PC-9 (cell line): ENCODE data around the gene ATXN7. TPM values are rescaled to one million over a fixed set of nuclear protein-coding genes. Genes with fewer than 3 reads are reported as not detected.
A peak's percentile ranks its signal among the peaks of the same experiment; 100 is the strongest.

Experiments used
- BruUV-seq: library from RNA; stranded (reverse); fragments of 400-500 nt; replicated peaks from 2 replicates; lab custom pipeline; 2021; lab: Mats Ljungman, UMichigan
- CTCF ChIA-PET: fragments of 300-600 bp; sonication (Branson Sonifier 250); formaldehyde crosslinking; loops from one replicate; lab custom pipeline; 2022; ENCODE audit warnings: antibody characterized with exemption; lab: Charles Lee
- POLR2A ChIA-PET: fragments of 300-600 bp; sonication (Branson Sonifier 250); formaldehyde crosslinking; loops from one replicate; lab custom pipeline; 2022; ENCODE audit warnings: antibody characterized with exemption; ENCODE audit not compliant: unreplicated experiment; lab: Charles Lee
- DNase-seq, 2 experiments: peaks; one replicate each; pipeline versions ENCODE4 v3.0.0 to v3.0.0-alpha.2; 2015 to 2022; ENCODE audit warnings: mixed read lengths in 1 of 2
- H2AFZ ChIP-seq: fragments of 200-600 bp; sonication (generic); 2 replicates; pipeline ENCODE4 v1.8.1; 2017; ENCODE audit warnings: antibody characterized with exemption
- H3F3A ChIP-seq: fragments of 200-600 bp; sonication (generic); 2 replicates; pipeline ENCODE4 v1.8.1; 2017; ENCODE audit warnings: antibody characterized with exemption, mild to moderate bottlenecking, low read depth; ENCODE audit not compliant: insufficient read depth
- H3K27ac ChIP-seq: fragments of 200-600 bp; sonication (generic); 2 replicates; pipeline ENCODE4 v1.6.1; 2016; ENCODE audit warnings: mixed run types
- H3K27me3 ChIP-seq: fragments of 200-600 bp; sonication (generic); 2 replicates; pipeline ENCODE4 v1.6.1; 2016; ENCODE audit warnings: low read depth, mixed run types; ENCODE audit not compliant: insufficient read depth
- H3K36me3 ChIP-seq: fragments of 200-600 bp; sonication (generic); 2 replicates; pipeline ENCODE4 v1.6.1; 2016; ENCODE audit warnings: low read depth, mixed run types
- H3K4me1 ChIP-seq: fragments of 200-600 bp; sonication (generic); replicated peaks from 2 replicates; pipeline ENCODE4 v1.6.1; 2016; ENCODE audit warnings: mixed run types; ENCODE audit not compliant: insufficient read depth
- H3K4me2 ChIP-seq: fragments of 200-600 bp; sonication (generic); 2 replicates; pipeline ENCODE4 v1.6.1; 2017; ENCODE audit warnings: mixed run types
- H3K4me3 ChIP-seq: fragments of 200-600 bp; sonication (generic); 2 replicates; pipeline ENCODE4 v1.6.1; 2016; ENCODE audit warnings: mixed run types
- H3K79me2 ChIP-seq: fragments of 200-600 bp; sonication (generic); 2 replicates; pipeline ENCODE4 v1.6.1; 2017; ENCODE audit warnings: low read depth, mixed run types
- H3K9me2 ChIP-seq: fragments of 200-600 bp; sonication (generic); 2 replicates; pipeline ENCODE4 v1.8.1; 2017; ENCODE audit warnings: mild to moderate bottlenecking; ENCODE audit not compliant: insufficient read depth
- H3K9me3 ChIP-seq: fragments of 200-600 bp; sonication (generic); 2 replicates; pipeline ENCODE4 v1.8.1; 2016; ENCODE audit warnings: low read depth; ENCODE audit not compliant: insufficient read depth
- H4K20me1 ChIP-seq: fragments of 200-600 bp; sonication (generic); 2 replicates; pipeline ENCODE4 v1.8.1; 2017; ENCODE audit not compliant: insufficient read depth
- CTCF ChIP-seq: fragments of 200-600 bp; sonication (generic); conservative IDR thresholded peaks from 2 replicates; pipeline ENCODE4 v1.6.1; 2017; ENCODE audit warnings: mixed run types, antibody characterized with exemption, mild to moderate bottlenecking, moderate library complexity
- EZH2 ChIP-seq: fragments of 200-600 bp; sonication (generic); IDR thresholded peaks from 2 replicates; pipeline ENCODE4 v1.8.0; 2017; ENCODE audit warnings: antibody characterized with exemption, low read depth
- intact Hi-C: fragments of 100-400 bp; cut with micrococcal nuclease; formaldehyde crosslinking; loops from one replicate; pipeline ENCODE4 v1.10.0; 2022; ENCODE audit not compliant: unreplicated experiment
- total RNA-seq: library from RNA; stranded (reverse); gene quantifications from 2 replicates; pipeline ENCODE4 v1.2.3, GENCODE V29; 2021

ATXN7 gene
- total RNA-seq, 1 experiment from 2014 or later, result 27.7 TPM

- ChIA-PET CTCF (no interaction called here), POLR2A (no interaction called here)
- Histone ChIP-seq H3K4me2 (no peak overlapping the region), H2AFZ (no peak overlapping the region), H3K27me3 (no peaks in the 10 kb centered on the region), H3K27ac (no peak overlapping the region), H3K9me3 (no peaks in the 10 kb centered on the region), H3K4me1 (peaks cover 16% of the 10 kb centered on the region), H3K79me2 (peaks cover 11% of the 10 kb centered on the region), H3F3A (0 out of 2 replicates have a peak, but pooled peaks cover 4% of the 10 kb centered on the region), H4K20me1 (no peaks in the 10 kb centered on the region), H3K9me2 (no peaks in the 10 kb centered on the region), H3K4me3 (no peak overlapping the region), H3K36me3 (no peaks in the 10 kb centered on the region)
- no peak for DNase-seq
- no peak for TF ChIP-seq EZH2
- no peak for TF ChIP-seq CTCF
- intact Hi-C loops, result loop anchor here (5.0 kb wide), 1 partner anchor 66 kb away; the partner anchor contains the start of gene SCAANT1
- no TSS peak for BruUV-seq
Observed at GRCh38 chr3:63977893-63978292, 114.2 kb downstream of the ATXN7 start.

- Histone ChIP-seq H3K4me3 (no peak overlapping the region), H3K27me3 (no peaks in the 10 kb centered on the region), H3K4me1 (peaks cover 16% of the 10 kb centered on the region), H3K79me2 (peaks cover 11% of the 10 kb centered on the region; the same call in 1 of the 2 replicates), H3K36me3 (no peaks in the 10 kb centered on the region), H3K4me2 (no peak overlapping the region), H4K20me1 (peaks cover 2% of the 10 kb centered on the region; the same call in 1 of the 2 replicates), H3K9me2 (no peaks in the 10 kb centered on the region), H2AFZ (no peak overlapping the region), H3F3A (0 out of 2 replicates have a peak, but pooled peaks cover 4% of the 10 kb centered on the region), H3K9me3 (no peaks in the 10 kb centered on the region), H3K27ac (no peak overlapping the region)
- intact Hi-C loops, result loop anchor here (5.0 kb wide), 1 partner anchor 67 kb away; the partner anchor contains the start of gene SCAANT1
- TF ChIP-seq EZH2 (no peak), CTCF (no peak)
- ChIA-PET POLR2A (interaction anchor here (0.6 kb wide), 1 partner anchor 988 kb away, joined by 15 read pairs; no protein-coding TSS in a partner anchor), CTCF (interaction anchor here (0.6 to 0.7 kb wide), 3 partner anchors 89 to 227 kb away, joined by 3 to 10 read pairs (median 9); no protein-coding TSS in a partner anchor)
- no TSS peak for BruUV-seq
- DNase-seq, result peak; percentile 20 to 71
Observed at GRCh38 chr3:63979093-63979885, 115.6 kb downstream of the ATXN7 start.

- TF ChIP-seq EZH2, result no peak
- TF ChIP-seq CTCF, result no peak
- Histone ChIP-seq H3K4me2 (no peak overlapping the region), H3K4me1 (peaks cover 16% of the 10 kb centered on the region), H3K79me2 (peaks cover 11% of the 10 kb centered on the region; the same call in 1 of the 2 replicates), H3K9me3 (no peaks in the 10 kb centered on the region), H3F3A (0 out of 2 replicates have a peak, but pooled peaks cover 4% of the 10 kb centered on the region), H3K9me2 (no peaks in the 10 kb centered on the region), H4K20me1 (peaks cover 4% of the 10 kb centered on the region; the same call in 1 of the 2 replicates), H3K27me3 (no peaks in the 10 kb centered on the region), H2AFZ (no peak overlapping the region), H3K36me3 (no peaks in the 10 kb centered on the region), H3K4me3 (no peak overlapping the region), H3K27ac (no peak overlapping the region)
- no peak for DNase-seq
- CTCF ChIA-PET, result interaction anchor here (0.5 kb wide), 1 partner anchor 13 kb away, joined by 10 read pairs; no protein-coding TSS in a partner anchor
- POLR2A ChIA-PET, result no interaction called here
- intact Hi-C loops, result no loop called here
- BruUV-seq, result no TSS peak
Observed at GRCh38 chr3:63980019-63980418, 116.4 kb downstream of the ATXN7 start.
